Measurements from ENCODE around the gene PI4KB. TPM values are rescaled to one million over a fixed set of nuclear protein-coding genes. Genes with fewer than 3 reads are reported as not detected.

PI4KB gene
- total and polyA plus RNA-seq, 9 of the 15 experiments (the other 6 are each of a cell fraction or from before 2014, with no cell fraction given): 3.1 to 65.4 (median 45.1) TPM

- TF ChIP-seq THAP7 (CRISPR knock-in tag; IDR thresholded peaks at IDR 0.05) (no peak), UBTF (IDR thresholded peaks at IDR 0.05; ENCODE audit: borderline replicate concordance in 1 of 2, low read depth in 2 of 2, low read length in 2 of 2) (0 out of 4 replicates have a peak, but pooled peaks of 1 of the 2 experiments have one; percentile 55), SIRT6 (IDR thresholded peaks at IDR 0.05; ENCODE audit: low read depth, low read length) (no peak), RB1 (IDR thresholded peaks at IDR 0.05; ENCODE audit: low read depth) (peak; percentile 69), GATAD2B (IDR thresholded peaks at IDR 0.05; ENCODE audit: borderline replicate concordance) (no peak), TEAD2 (tag; IDR thresholded peaks at IDR 0.05) (no peak), FOXA3 (CRISPR knock-in tag; conservative IDR thresholded peaks at IDR 0.05 in 1 of 2, IDR thresholded peaks at IDR 0.05 in 1 of 2) (peak; percentile 23 to 58; a peak in 2 of 4 replicates), ZMIZ1 (IDR thresholded peaks at IDR 0.05; ENCODE audit: low read depth in 2 of 2, low read length in 2 of 2) (no peak; a peak in 1 of 4 replicates), PREB (CRISPR knock-in tag; IDR thresholded peaks at IDR 0.05) (no peak), HCFC1 (IDR thresholded peaks at IDR 0.05; ENCODE audit: low read depth, low read length) (0 out of 2 replicates have a peak, but pooled peaks have one; percentile 14), HNRNPLL (IDR thresholded peaks at IDR 0.05; ENCODE audit: low read depth, low read length, poor library complexity, severe bottlenecking) (peak; percentile 56), HEY1 (CRISPR knock-in tag; IDR thresholded peaks at IDR 0.05; ENCODE audit: borderline replicate concordance) (no peak), KAT8 (IDR thresholded peaks at IDR 0.05; ENCODE audit: low read depth) (peak; percentile 49; the same call in 1 of the 2 replicates), ZNF589 (CRISPR knock-in tag; IDR thresholded peaks at IDR 0.05; ENCODE audit: low read depth) (no peak), IFI16 (CRISPR knock-in tag; IDR thresholded peaks at IDR 0.05) (no peak), ADNP (tag; IDR thresholded peaks at IDR 0.05) (no peak), E2F4 (CRISPR knock-in tag; IDR thresholded peaks at IDR 0.05; ENCODE audit: low read depth) (no peak)
Observed at GRCh38 chr1:151281969-151282882, 45.0 kb downstream of the PI4KB start, which contains the start of gene ZNF687 (continued).
